ENCODE results near the gene ISG20.

DNA sequence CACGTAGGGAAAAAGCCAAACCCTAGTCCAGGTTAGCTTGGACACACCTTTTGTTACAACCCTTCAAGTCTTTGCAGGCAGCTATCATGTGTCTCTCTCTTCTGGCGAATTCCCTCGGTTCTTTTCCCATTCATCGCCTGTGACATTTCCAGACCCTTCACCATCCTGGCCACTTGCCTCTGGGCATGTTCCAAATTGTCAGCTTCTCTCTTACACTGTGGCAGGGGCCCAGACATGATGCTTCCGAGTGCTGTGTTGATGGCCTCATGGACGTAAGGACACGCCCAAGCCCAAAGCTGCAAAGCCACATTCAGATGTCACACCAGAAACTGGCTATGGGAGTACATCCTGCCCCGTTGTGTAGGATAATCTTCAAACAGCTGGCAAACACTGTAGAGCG lies 58.5 kb downstream of the ISG20 start:
- TF ChIP-seq EZH2phosphoT487 (IDR thresholded peaks at IDR 0.05; ENCODE audit: insufficient read depth, low read depth): no peak
- no peak for TF ChIP-seq EZH2 (IDR thresholded peaks at IDR 0.05; ENCODE audit: insufficient read depth, poor library complexity, severe bottlenecking)

All from GM23248 (cell line).